HepG2 (cell line): ENCODE data around the gene ASXL1. TPM values are rescaled to one million over a fixed set of nuclear protein-coding genes. Genes with fewer than 3 reads are reported as not detected.
A peak's percentile ranks its signal among the peaks of the same experiment; 100 is the strongest.
"Not testable (repeated sequence)": the region's sequence is repeated elsewhere in the genome, so short reads cannot be mapped to it uniquely, and the experiment has no call there.

ENCODE experiments used
- ARNT2 ChIP-seq: sonication (generic); formaldehyde crosslinking; IDR thresholded peaks from 2 replicates; pipeline ENCODE4 v1.8.0; 2022; ENCODE audit warnings: mild to moderate bottlenecking, low read depth, missing genetic modification reagents, moderate library complexity
- ATF7 ChIP-seq, 2 experiments: fragments of 450-650 bp in 1 of 2; sonication (generic) in 1 of 2; formaldehyde crosslinking in 1 of 2; IDR thresholded peaks; 2 replicates each; pipeline versions ENCODE4 v1.4.0 to v1.6.1; 2016 to 2020; ENCODE audit warnings: antibody characterized with exemption in 1 of 2, mild to moderate bottlenecking in 1 of 2, missing genetic modification reagents in 1 of 2
- ELF4 ChIP-seq: sonication (generic); formaldehyde crosslinking; IDR thresholded peaks from 2 replicates; pipeline ENCODE4 v1.5.0; 2020; ENCODE audit warnings: missing genetic modification reagents, mild to moderate bottlenecking, moderate library complexity, borderline replicate concordance
- FOXO1 ChIP-seq: sonication (generic); formaldehyde crosslinking; IDR thresholded peaks from 2 replicates; pipeline ENCODE4 v1.4.0; 2020; ENCODE audit warnings: missing genetic modification reagents
- HOXA5 ChIP-seq: sonication (generic); formaldehyde crosslinking; IDR thresholded peaks from 2 replicates; pipeline ENCODE4 v1.4.0; 2020; ENCODE audit warnings: missing genetic modification reagents
- MTERF4 ChIP-seq: sonication (generic); formaldehyde crosslinking; IDR thresholded peaks from 2 replicates; pipeline ENCODE4 v1.8.0; 2023; ENCODE audit warnings: mild to moderate bottlenecking, missing genetic modification reagents
- NFKB2 ChIP-seq: sonication (generic); formaldehyde crosslinking; IDR thresholded peaks from 2 replicates; pipeline ENCODE4 v1.4.0; 2020; ENCODE audit warnings: missing genetic modification reagents, borderline replicate concordance
- YEATS4 ChIP-seq: sonication (generic); formaldehyde crosslinking; IDR thresholded peaks from 2 replicates; pipeline ENCODE4 v1.4.0; 2020; ENCODE audit warnings: missing genetic modification reagents, borderline replicate concordance
- ZC3H4 ChIP-seq: sonication (generic); formaldehyde crosslinking; IDR thresholded peaks from 2 replicates; pipeline ENCODE4 v1.4.0; 2020; ENCODE audit warnings: missing genetic modification reagents, borderline replicate concordance
- ZNF547 ChIP-seq: sonication (generic); formaldehyde crosslinking; IDR thresholded peaks from 2 replicates; pipeline ENCODE4 v1.5.1; 2020; ENCODE audit warnings: mild to moderate bottlenecking, missing genetic modification reagents
- ZNF563 ChIP-seq: sonication (generic); formaldehyde crosslinking; IDR thresholded peaks from 2 replicates; pipeline ENCODE4 v1.8.0; 2022; ENCODE audit warnings: mild to moderate bottlenecking, moderate library complexity, missing genetic modification reagents
- ZNF687 ChIP-seq: sonication (generic); formaldehyde crosslinking; IDR thresholded peaks from 2 replicates; pipeline ENCODE4 v1.5.1; 2020; ENCODE audit warnings: mild to moderate bottlenecking, missing genetic modification reagents, moderate library complexity
- ZNF709 ChIP-seq: sonication (generic); formaldehyde crosslinking; IDR thresholded peaks from 2 replicates; pipeline ENCODE4 v1.5.0; 2020; ENCODE audit warnings: mild to moderate bottlenecking, missing genetic modification reagents
- ZNF800 ChIP-seq: sonication (generic); formaldehyde crosslinking; IDR thresholded peaks from 2 replicates; pipeline ENCODE4 v1.4.0; 2020; ENCODE audit warnings: missing genetic modification reagents
- polyA plus RNA-seq, 8 experiments: library from polyadenylated mRNA; depleted of rRNA in 3 of 8; stranded (reverse) in 7 of 8; unstranded in 1 of 8; fragments of >200 nt; fragmentation: Illumina TruSeq in 4 of 8; extraction: Trizol in 4 of 8; gene quantifications; 2 replicates each; pipeline versions ENCODE4 v1.2.1 to v1.2.3, GENCODE V29; 2011 to 2016; ENCODE audit warnings: low read depth in 4 of 8, missing spikeins in 1 of 8, mixed read lengths in 1 of 8; ENCODE audit not compliant: insufficient read depth in 1 of 8
- total RNA-seq, 5 experiments: library from RNA; depleted of rRNA; stranded (reverse); fragments of >200 nt; fragmentation: Illumina TruSeq; extraction: Trizol; gene quantifications; 2 replicates each; pipeline ENCODE4 v1.2.3, GENCODE V29; 2016; ENCODE audit warnings: low read depth in 1 of 5
- TF ChIP-seq, protein P1 (sequence below): sonication (generic); formaldehyde crosslinking; IDR thresholded peaks from 2 replicates; pipeline ENCODE4 v1.5.1; 2020; ENCODE audit warnings: mild to moderate bottlenecking, missing genetic modification reagents, moderate library complexity
- TF ChIP-seq, protein P2 (sequence below): sonication (generic); formaldehyde crosslinking; IDR thresholded peaks from 2 replicates; pipeline ENCODE4 v1.4.0; 2020; ENCODE audit warnings: missing genetic modification reagents

Gene ASXL1
- total and polyA plus RNA-seq, 2 of the 13 experiments (the other 11 are each of a cell fraction or from before 2014, with no cell fraction given) = 62.1 to 74.8 TPM

GRCh38 chr20:32465901-32466675, 108.0 kb downstream of the ASXL1 start (continued):
- peak; percentile 93 for TF ChIP-seq ZNF687 (CRISPR knock-in tag)
- TF ChIP-seq ZC3H4 (CRISPR knock-in tag) = 0 out of 2 replicates have a peak, but pooled peaks have one; percentile 22
- TF ChIP-seq, protein P1, sequence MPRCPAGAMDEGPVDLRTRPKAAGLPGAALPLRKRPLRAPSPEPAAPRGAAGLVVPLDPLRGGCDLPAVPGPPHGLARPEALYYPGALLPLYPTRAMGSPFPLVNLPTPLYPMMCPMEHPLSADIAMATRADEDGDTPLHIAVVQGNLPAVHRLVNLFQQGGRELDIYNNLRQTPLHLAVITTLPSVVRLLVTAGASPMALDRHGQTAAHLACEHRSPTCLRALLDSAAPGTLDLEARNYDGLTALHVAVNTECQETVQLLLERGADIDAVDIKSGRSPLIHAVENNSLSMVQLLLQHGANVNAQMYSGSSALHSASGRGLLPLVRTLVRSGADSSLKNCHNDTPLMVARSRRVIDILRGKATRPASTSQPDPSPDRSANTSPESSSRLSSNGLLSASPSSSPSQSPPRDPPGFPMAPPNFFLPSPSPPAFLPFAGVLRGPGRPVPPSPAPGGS (CRISPR knock-in tag) = 0 out of 2 replicates have a peak, but pooled peaks have one; percentile 7
- TF ChIP-seq, protein P2, sequence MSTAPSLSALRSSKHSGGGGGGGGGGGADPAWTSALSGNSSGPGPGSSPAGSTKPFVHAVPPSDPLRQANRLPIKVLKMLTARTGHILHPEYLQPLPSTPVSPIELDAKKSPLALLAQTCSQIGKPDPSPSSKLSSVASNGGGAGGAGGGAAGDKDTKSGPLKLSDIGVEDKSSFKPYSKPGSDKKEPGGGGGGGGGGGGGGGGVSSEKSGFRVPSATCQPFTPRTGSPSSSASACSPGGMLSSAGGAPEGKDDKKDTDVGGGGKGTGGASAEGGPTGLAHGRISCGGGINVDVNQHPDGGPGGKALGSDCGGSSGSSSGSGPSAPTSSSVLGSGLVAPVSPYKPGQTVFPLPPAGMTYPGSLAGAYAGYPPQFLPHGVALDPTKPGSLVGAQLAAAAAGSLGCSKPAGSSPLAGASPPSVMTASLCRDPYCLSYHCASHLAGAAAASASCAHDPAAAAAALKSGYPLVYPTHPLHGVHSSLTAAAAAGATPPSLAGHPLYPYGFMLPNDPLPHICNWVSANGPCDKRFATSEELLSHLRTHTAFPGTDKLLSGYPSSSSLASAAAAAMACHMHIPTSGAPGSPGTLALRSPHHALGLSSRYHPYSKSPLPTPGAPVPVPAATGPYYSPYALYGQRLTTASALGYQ = peak; percentile 19; the same call in 1 of the 2 replicates
- TF ChIP-seq FOXO1 (CRISPR knock-in tag) = 0 out of 2 replicates have a peak, but pooled peaks have one; percentile 12
- TF ChIP-seq ZNF800 = 0 out of 2 replicates have a peak, but pooled peaks have one; percentile 52
- TF ChIP-seq ZNF709 (CRISPR knock-in tag) = 0 out of 2 replicates have a peak, but pooled peaks have one; percentile 13
- TF ChIP-seq ARNT2 = 0 out of 2 replicates have a peak, but pooled peaks have one; percentile 8
- peak; percentile 12; the same call in 1 of the 2 replicates for TF ChIP-seq YEATS4
- peak; percentile 77; the same call in 1 of the 2 replicates for TF ChIP-seq MTERF4
- TF ChIP-seq ZNF563 = peak; percentile 78
- peak; percentile 63; the same call in 1 of the 2 replicates for TF ChIP-seq ZNF547 (CRISPR knock-in tag)
- not testable (repeated sequence) for TF ChIP-seq ATF7 (IDR thresholded peaks at IDR 0.05)
- 0 out of 2 replicates have a peak, but pooled peaks have one; percentile 10 for TF ChIP-seq ATF7 (CRISPR knock-in tag; IDR thresholded peaks at IDR 0.05)
- 0 out of 2 replicates have a peak, but pooled peaks have one; percentile 19 for TF ChIP-seq HOXA5 (CRISPR knock-in tag)
- peak; percentile 9; the same call in 1 of the 2 replicates for TF ChIP-seq ELF4 (CRISPR knock-in tag)
- 0 out of 2 replicates have a peak, but pooled peaks have one; percentile 10 for TF ChIP-seq NFKB2 (CRISPR knock-in tag)
